ENCODE results near the gene ATP7B.

Gene ATP7B

GRCh38 chr13:52027832-52028231, 16.6 kb upstream of the ATP7B start:
- no CpG with 5 or more reads among the region's 1 CpG for WGBS (ENCODE audit: insufficient coverage, insufficient read length)
- Histone ChIP-seq H3K36me3 (ENCODE audit: control insufficient read depth, insufficient read depth, low read length) (no peaks in the 10 kb centered on the region; the same call in 1 of the 2 replicates), H3K4me1 (ENCODE audit: control insufficient read depth, insufficient read depth, low read length) (no peaks in the 10 kb centered on the region), H3K27ac (ENCODE audit: low read length) (no peak overlapping the region), H3K9me3 (ENCODE audit: control insufficient read depth, insufficient read depth, low read length) (no peaks in the 10 kb centered on the region), H3K4me3 (ENCODE audit: low read length) (no peak overlapping the region), H3K27me3 (ENCODE audit: control insufficient read depth, insufficient read depth, low read length) (no peaks in the 10 kb centered on the region)
- DNase-seq (ENCODE audit: low read depth, low spot score): no peak

- WGBS (ENCODE audit: insufficient coverage, insufficient read length): no CpG with 5 or more reads among the region's 3 CpGs
- no peak overlapping the region for H3K4me3 ChIP-seq (ENCODE audit: low read length)
- no peaks in the 10 kb centered on the region for H3K27me3 ChIP-seq (ENCODE audit: control insufficient read depth, insufficient read depth, low read length)
- no peaks in the 10 kb centered on the region; the same call in 1 of the 2 replicates for H3K36me3 ChIP-seq (ENCODE audit: control insufficient read depth, insufficient read depth, low read length)
- H3K9me3 ChIP-seq (ENCODE audit: control insufficient read depth, insufficient read depth, low read length): no peaks in the 10 kb centered on the region
- H3K27ac ChIP-seq (ENCODE audit: low read length): no peak overlapping the region
- peak; percentile 25 for DNase-seq (ENCODE audit: low read depth, low spot score)
- H3K4me1 ChIP-seq (ENCODE audit: control insufficient read depth, insufficient read depth, low read length): no peaks in the 10 kb centered on the region
Observed at GRCh38 chr13:52026246-52026626, 15.0 kb upstream of the ATP7B start.

- WGBS (ENCODE audit: insufficient coverage, insufficient read length): no CpG with 5 or more reads among the region's 8 CpGs
- Histone ChIP-seq H3K9me3 (ENCODE audit: control insufficient read depth, insufficient read depth, low read length) (no peaks in the 10 kb centered on the region), H3K4me1 (ENCODE audit: control insufficient read depth, insufficient read depth, low read length) (no peaks in the 10 kb centered on the region), H3K27ac (ENCODE audit: low read length) (no peak overlapping the region), H3K36me3 (ENCODE audit: control insufficient read depth, insufficient read depth, low read length) (no peaks in the 10 kb centered on the region; the same call in 1 of the 2 replicates), H3K27me3 (ENCODE audit: control insufficient read depth, insufficient read depth, low read length) (no peaks in the 10 kb centered on the region), H3K4me3 (ENCODE audit: low read length) (no peak overlapping the region)
- no peak for DNase-seq (ENCODE audit: low read depth, low spot score)
Observed at GRCh38 chr13:52025475-52026245, 14.4 kb upstream of the ATP7B start.

- Histone ChIP-seq H3K27me3 (ENCODE audit: control insufficient read depth, insufficient read depth, low read length) (no peaks in the 10 kb centered on the region), H3K27ac (ENCODE audit: low read length) (no peak within 1 kb of the TSS), H3K36me3 (ENCODE audit: control insufficient read depth, insufficient read depth, low read length) (peaks cover 3% of the 10 kb centered on the region; the same call in 1 of the 2 replicates), H3K4me3 (ENCODE audit: low read length) (no peak within 1 kb of the TSS), H3K9me3 (ENCODE audit: control insufficient read depth, insufficient read depth, low read length) (no peaks in the 10 kb centered on the region), H3K4me1 (ENCODE audit: control insufficient read depth, insufficient read depth, low read length) (no peaks in the 10 kb centered on the region)
- no CpG with 5 or more reads among the region's 3 CpGs for WGBS (ENCODE audit: insufficient coverage, insufficient read length)
- DNase-seq (ENCODE audit: low read depth, low spot score): no peak
Observed at GRCh38 chr13:52024481-52024880, 13.2 kb upstream of the ATP7B start, which contains the start of gene UTP14C. Gene UTP14C, plus strand, starts transcription at chr13:52024691. Its CDS starts 4,114 bp downstream, at chr13:52028805.

GRCh38 chr13:52022356-52022755, 11.1 kb upstream of the ATP7B start:
- no peaks in the 10 kb centered on the region for H3K27me3 ChIP-seq (ENCODE audit: control insufficient read depth, insufficient read depth, low read length)
- WGBS (ENCODE audit: insufficient coverage, insufficient read length): no CpG with 5 or more reads among the region's 2 CpGs
- H3K9me3 ChIP-seq (ENCODE audit: control insufficient read depth, insufficient read depth, low read length): no peaks in the 10 kb centered on the region
- no peaks in the 10 kb centered on the region for H3K4me1 ChIP-seq (ENCODE audit: control insufficient read depth, insufficient read depth, low read length)
- no peak for DNase-seq (ENCODE audit: low read depth, low spot score)
- H3K27ac ChIP-seq (ENCODE audit: low read length): no peak overlapping the region
- no peak overlapping the region for H3K4me3 ChIP-seq (ENCODE audit: low read length)
- H3K36me3 ChIP-seq (ENCODE audit: control insufficient read depth, insufficient read depth, low read length): peaks cover 3% of the 10 kb centered on the region; the same call in 1 of the 2 replicates

- Histone ChIP-seq H3K4me1 (ENCODE audit: control insufficient read depth, insufficient read depth, low read length) (no peaks in the 10 kb centered on the region), H3K27me3 (ENCODE audit: control insufficient read depth, insufficient read depth, low read length) (no peaks in the 10 kb centered on the region), H3K9me3 (ENCODE audit: control insufficient read depth, insufficient read depth, low read length) (no peaks in the 10 kb centered on the region), H3K27ac (ENCODE audit: low read length) (no peak overlapping the region), H3K36me3 (ENCODE audit: control insufficient read depth, insufficient read depth, low read length) (peaks cover 7% of the 10 kb centered on the region; the same call in 1 of the 2 replicates), H3K4me3 (ENCODE audit: low read length) (no peak overlapping the region)
- no peak for DNase-seq (ENCODE audit: low read depth, low spot score)
- WGBS (ENCODE audit: insufficient coverage, insufficient read length): no CpG with 5 or more reads among the region's 3 CpGs
Observed at GRCh38 chr13:52020191-52020590, 8.9 kb upstream of the ATP7B start.

GRCh38 chr13:52016296-52016695, 5.0 kb upstream of the ATP7B start:
- H3K4me3 ChIP-seq (ENCODE audit: low read length): no peak overlapping the region
- no peaks in the 10 kb centered on the region for H3K9me3 ChIP-seq (ENCODE audit: control insufficient read depth, insufficient read depth, low read length)
- H3K4me1 ChIP-seq (ENCODE audit: control insufficient read depth, insufficient read depth, low read length): no peaks in the 10 kb centered on the region
- no peak for DNase-seq (ENCODE audit: low read depth, low spot score)
- H3K27ac ChIP-seq (ENCODE audit: low read length): no peak overlapping the region
- no CpG with 5 or more reads among the region's 3 CpGs for WGBS (ENCODE audit: insufficient coverage, insufficient read length)
- no peaks in the 10 kb centered on the region for H3K27me3 ChIP-seq (ENCODE audit: control insufficient read depth, insufficient read depth, low read length)
- H3K36me3 ChIP-seq (ENCODE audit: control insufficient read depth, insufficient read depth, low read length): peaks cover 7% of the 10 kb centered on the region; the same call in 1 of the 2 replicates

- no peak for DNase-seq (ENCODE audit: low read depth, low spot score)
- Histone ChIP-seq H3K4me1 (ENCODE audit: control insufficient read depth, insufficient read depth, low read length) (0 out of 2 replicates have a peak, but pooled peaks cover 2% of the 10 kb centered on the region), H3K4me3 (ENCODE audit: low read length) (peak overlapping the region; percentile 99; the same call in 1 of the 2 replicates), H3K36me3 (ENCODE audit: control insufficient read depth, insufficient read depth, low read length) (peaks cover 4% of the 10 kb centered on the region; the same call in 1 of the 2 replicates), H3K27ac (ENCODE audit: low read length) (no peak overlapping the region), H3K9me3 (ENCODE audit: control insufficient read depth, insufficient read depth, low read length) (no peaks in the 10 kb centered on the region), H3K27me3 (ENCODE audit: control insufficient read depth, insufficient read depth, low read length) (peaks cover 7% of the 10 kb centered on the region)
- no CpG with 5 or more reads among the region's 8 CpGs for WGBS (ENCODE audit: insufficient coverage, insufficient read length)
Observed at GRCh38 chr13:52012512-52012836, 1.2 kb upstream of the ATP7B start.

- 0 out of 2 replicates have a peak, but pooled peaks cover 2% of the 10 kb centered on the region for H3K4me1 ChIP-seq (ENCODE audit: control insufficient read depth, insufficient read depth, low read length)
- H3K4me3 ChIP-seq (ENCODE audit: low read length): peak within 1 kb of the TSS; percentile 99
- H3K27me3 ChIP-seq (ENCODE audit: control insufficient read depth, insufficient read depth, low read length): peaks cover 7% of the 10 kb centered on the region
- H3K9me3 ChIP-seq (ENCODE audit: control insufficient read depth, insufficient read depth, low read length): no peaks in the 10 kb centered on the region
- no CpG with 5 or more reads among the region's 82 CpGs for WGBS (ENCODE audit: insufficient coverage, insufficient read length)
- peaks cover 4% of the 10 kb centered on the region; the same call in 1 of the 2 replicates for H3K36me3 ChIP-seq (ENCODE audit: control insufficient read depth, insufficient read depth, low read length)
- DNase-seq (ENCODE audit: low read depth, low spot score): peak; percentile 96
- H3K27ac ChIP-seq (ENCODE audit: low read length): no peak within 1 kb of the TSS
Observed at GRCh38 chr13:52011632-52012511, 622 bp upstream of the ATP7B start, which contains the start of gene ALG11. Gene ALG11, plus strand, starts transcription at chr13:52012398. Its CDS starts 21 bp downstream, at chr13:52012419.

GRCh38 chr13:52009946-52010345, 1.3 kb downstream of the ATP7B start:
- WGBS (ENCODE audit: insufficient coverage, insufficient read length): no CpG with 5 or more reads among the region's 6 CpGs

More at GRCh38 chr13:52009946-52010345, 1.3 kb downstream of the ATP7B start:
- no peak for DNase-seq (ENCODE audit: low read depth, low spot score)
- Histone ChIP-seq H3K4me1 (ENCODE audit: control insufficient read depth, insufficient read depth, low read length) (0 out of 2 replicates have a peak, but pooled peaks cover 2% of the 10 kb centered on the region), H3K27ac (ENCODE audit: low read length) (no peak overlapping the region), H3K4me3 (ENCODE audit: low read length) (no peak overlapping the region), H3K27me3 (ENCODE audit: control insufficient read depth, insufficient read depth, low read length) (peaks cover 7% of the 10 kb centered on the region), H3K36me3 (ENCODE audit: control insufficient read depth, insufficient read depth, low read length) (no peaks in the 10 kb centered on the region), H3K9me3 (ENCODE audit: control insufficient read depth, insufficient read depth, low read length) (no peaks in the 10 kb centered on the region)
